Measurements from ENCODE around the gene MPZL2. TPM values are rescaled to one million over a fixed set of nuclear protein-coding genes. Genes with fewer than 3 reads are reported as not detected.

MPZL2 gene
- total RNA-seq, 1 experiment from 2014 or later = 1.2 TPM

- Mint-ChIP-seq H3K36me3 (no peaks in the 10 kb centered on the region), H3K4me3 (no peak overlapping the region), H3K27me3 (ENCODE audit: low read depth) (peaks cover 83% of the 10 kb centered on the region), H3K27ac (no peak overlapping the region), H3K9me3 (peaks cover 9% of the 10 kb centered on the region), H3K4me1 (peaks cover 26% of the 10 kb centered on the region)
- ATAC-seq (no peak), DNase-seq (ENCODE audit: low spot score) (no peak)
- TF ChIP-seq CDX4 (CRISPR knock-in tag; IDR thresholded peaks at IDR 0.05; ENCODE audit: borderline replicate concordance) (no peak), ZBTB21 (CRISPR knock-in tag; IDR thresholded peaks at IDR 0.05; ENCODE audit: borderline replicate concordance) (no peak), ETV6 (CRISPR knock-in tag; IDR thresholded peaks at IDR 0.05) (no peak), ZNF396 (CRISPR knock-in tag; IDR thresholded peaks at IDR 0.05; ENCODE audit: borderline replicate concordance) (no peak), ZNF416 (CRISPR knock-in tag; IDR thresholded peaks at IDR 0.05) (no peak), ATF1 (CRISPR knock-in tag; IDR thresholded peaks at IDR 0.05) (no peak), TEAD1 (CRISPR knock-in tag; IDR thresholded peaks at IDR 0.05) (no peak), SOX15 (CRISPR knock-in tag; IDR thresholded peaks at IDR 0.05) (no peak), ZNF671 (CRISPR knock-in tag; IDR thresholded peaks at IDR 0.05) (no peak), TP53 (CRISPR knock-in tag; IDR thresholded peaks at IDR 0.05) (no peak), ZNF281 (CRISPR knock-in tag; IDR thresholded peaks at IDR 0.05) (no peak), MLX (CRISPR knock-in tag; IDR thresholded peaks at IDR 0.05) (no peak), RELA (CRISPR knock-in tag; IDR thresholded peaks at IDR 0.05; ENCODE audit: borderline replicate concordance) (no peak), RORB (CRISPR knock-in tag; IDR thresholded peaks at IDR 0.05) (no peak), GRHL2 (CRISPR knock-in tag; IDR thresholded peaks at IDR 0.05; ENCODE audit: insufficient replicate concordance, severe bottlenecking) (no peak)
- TF ChIP-seq, protein P1, sequence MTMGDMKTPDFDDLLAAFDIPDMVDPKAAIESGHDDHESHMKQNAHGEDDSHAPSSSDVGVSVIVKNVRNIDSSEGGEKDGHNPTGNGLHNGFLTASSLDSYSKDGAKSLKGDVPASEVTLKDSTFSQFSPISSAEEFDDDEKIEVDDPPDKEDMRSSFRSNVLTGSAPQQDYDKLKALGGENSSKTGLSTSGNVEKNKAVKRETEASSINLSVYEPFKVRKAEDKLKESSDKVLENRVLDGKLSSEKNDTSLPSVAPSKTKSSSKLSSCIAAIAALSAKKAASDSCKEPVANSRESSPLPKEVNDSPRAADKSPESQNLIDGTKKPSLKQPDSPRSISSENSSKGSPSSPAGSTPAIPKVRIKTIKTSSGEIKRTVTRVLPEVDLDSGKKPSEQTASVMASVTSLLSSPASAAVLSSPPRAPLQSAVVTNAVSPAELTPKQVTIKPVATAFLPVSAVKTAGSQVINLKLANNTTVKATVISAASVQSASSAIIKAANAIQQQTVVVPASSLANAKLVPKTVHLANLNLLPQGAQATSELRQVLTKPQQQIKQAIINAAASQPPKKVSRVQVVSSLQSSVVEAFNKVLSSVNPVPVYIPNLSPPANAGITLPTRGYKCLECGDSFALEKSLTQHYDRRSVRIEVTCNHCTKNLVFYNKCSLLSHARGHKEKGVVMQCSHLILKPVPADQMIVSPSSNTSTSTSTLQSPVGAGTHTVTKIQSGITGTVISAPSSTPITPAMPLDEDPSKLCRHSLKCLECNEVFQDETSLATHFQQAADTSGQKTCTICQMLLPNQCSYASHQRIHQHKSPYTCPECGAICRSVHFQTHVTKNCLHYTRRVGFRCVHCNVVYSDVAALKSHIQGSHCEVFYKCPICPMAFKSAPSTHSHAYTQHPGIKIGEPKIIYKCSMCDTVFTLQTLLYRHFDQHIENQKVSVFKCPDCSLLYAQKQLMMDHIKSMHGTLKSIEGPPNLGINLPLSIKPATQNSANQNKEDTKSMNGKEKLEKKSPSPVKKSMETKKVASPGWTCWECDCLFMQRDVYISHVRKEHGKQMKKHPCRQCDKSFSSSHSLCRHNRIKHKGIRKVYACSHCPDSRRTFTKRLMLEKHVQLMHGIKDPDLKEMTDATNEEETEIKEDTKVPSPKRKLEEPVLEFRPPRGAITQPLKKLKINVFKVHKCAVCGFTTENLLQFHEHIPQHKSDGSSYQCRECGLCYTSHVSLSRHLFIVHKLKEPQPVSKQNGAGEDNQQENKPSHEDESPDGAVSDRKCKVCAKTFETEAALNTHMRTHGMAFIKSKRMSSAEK (CRISPR knock-in tag; IDR thresholded peaks at IDR 0.05; ENCODE audit: borderline replicate concordance) = no peak
- TF ChIP-seq, protein P2, sequence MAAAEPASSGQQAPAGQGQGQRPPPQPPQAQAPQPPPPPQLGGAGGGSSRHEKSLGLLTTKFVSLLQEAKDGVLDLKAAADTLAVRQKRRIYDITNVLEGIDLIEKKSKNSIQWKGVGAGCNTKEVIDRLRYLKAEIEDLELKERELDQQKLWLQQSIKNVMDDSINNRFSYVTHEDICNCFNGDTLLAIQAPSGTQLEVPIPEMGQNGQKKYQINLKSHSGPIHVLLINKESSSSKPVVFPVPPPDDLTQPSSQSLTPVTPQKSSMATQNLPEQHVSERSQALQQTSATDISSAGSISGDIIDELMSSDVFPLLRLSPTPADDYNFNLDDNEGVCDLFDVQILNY (CRISPR knock-in tag; IDR thresholded peaks at IDR 0.05) = no peak
- TF ChIP-seq, protein P3, sequence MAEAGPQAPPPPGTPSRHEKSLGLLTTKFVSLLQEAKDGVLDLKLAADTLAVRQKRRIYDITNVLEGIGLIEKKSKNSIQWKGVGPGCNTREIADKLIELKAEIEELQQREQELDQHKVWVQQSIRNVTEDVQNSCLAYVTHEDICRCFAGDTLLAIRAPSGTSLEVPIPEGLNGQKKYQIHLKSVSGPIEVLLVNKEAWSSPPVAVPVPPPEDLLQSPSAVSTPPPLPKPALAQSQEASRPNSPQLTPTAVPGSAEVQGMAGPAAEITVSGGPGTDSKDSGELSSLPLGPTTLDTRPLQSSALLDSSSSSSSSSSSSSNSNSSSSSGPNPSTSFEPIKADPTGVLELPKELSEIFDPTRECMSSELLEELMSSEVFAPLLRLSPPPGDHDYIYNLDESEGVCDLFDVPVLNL (CRISPR knock-in tag; IDR thresholded peaks at IDR 0.05; ENCODE audit: borderline replicate concordance, low read depth) = no peak
- TF ChIP-seq, protein P4, sequence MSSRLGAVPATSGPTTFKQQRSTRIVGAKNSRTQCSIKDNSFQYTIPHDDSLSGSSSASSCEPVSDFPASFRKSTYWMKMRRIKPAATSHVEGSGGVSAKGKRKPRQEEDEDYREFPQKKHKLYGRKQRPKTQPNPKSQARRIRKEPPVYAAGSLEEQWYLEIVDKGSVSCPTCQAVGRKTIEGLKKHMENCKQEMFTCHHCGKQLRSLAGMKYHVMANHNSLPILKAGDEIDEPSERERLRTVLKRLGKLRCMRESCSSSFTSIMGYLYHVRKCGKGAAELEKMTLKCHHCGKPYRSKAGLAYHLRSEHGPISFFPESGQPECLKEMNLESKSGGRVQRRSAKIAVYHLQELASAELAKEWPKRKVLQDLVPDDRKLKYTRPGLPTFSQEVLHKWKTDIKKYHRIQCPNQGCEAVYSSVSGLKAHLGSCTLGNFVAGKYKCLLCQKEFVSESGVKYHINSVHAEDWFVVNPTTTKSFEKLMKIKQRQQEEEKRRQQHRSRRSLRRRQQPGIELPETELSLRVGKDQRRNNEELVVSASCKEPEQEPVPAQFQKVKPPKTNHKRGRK (CRISPR knock-in tag; IDR thresholded peaks at IDR 0.05; ENCODE audit: borderline replicate concordance) = no peak
- TF ChIP-seq, protein P5, sequence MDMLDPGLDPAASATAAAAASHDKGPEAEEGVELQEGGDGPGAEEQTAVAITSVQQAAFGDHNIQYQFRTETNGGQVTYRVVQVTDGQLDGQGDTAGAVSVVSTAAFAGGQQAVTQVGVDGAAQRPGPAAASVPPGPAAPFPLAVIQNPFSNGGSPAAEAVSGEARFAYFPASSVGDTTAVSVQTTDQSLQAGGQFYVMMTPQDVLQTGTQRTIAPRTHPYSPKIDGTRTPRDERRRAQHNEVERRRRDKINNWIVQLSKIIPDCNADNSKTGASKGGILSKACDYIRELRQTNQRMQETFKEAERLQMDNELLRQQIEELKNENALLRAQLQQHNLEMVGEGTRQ (CRISPR knock-in tag; IDR thresholded peaks at IDR 0.05) = no peak
- ChIA-PET POLR2A (no interaction called here), CTCF (interaction anchor here (1.0 to 1.8 kb wide), 2 partner anchors 62 to 89 kb away, joined by 3 to 5 read pairs; no protein-coding TSS in a partner anchor)
These were observed 3.7 kb downstream of the MPZL2 start for GRCh38 chr11:118260353-118260752.

Data from WTC11 (cell line).